CD4-positive, alpha-beta T cell treated with Interleukin-15 for 4 hours (primary cell): Measurements from ENCODE around the gene MTMR3.

Experiments used
- DNase-seq: peaks from one replicate; pipeline ENCODE4 v3.0.0-alpha.2; 2020; ENCODE audit warnings: low spot score

MTMR3 gene

DNA sequence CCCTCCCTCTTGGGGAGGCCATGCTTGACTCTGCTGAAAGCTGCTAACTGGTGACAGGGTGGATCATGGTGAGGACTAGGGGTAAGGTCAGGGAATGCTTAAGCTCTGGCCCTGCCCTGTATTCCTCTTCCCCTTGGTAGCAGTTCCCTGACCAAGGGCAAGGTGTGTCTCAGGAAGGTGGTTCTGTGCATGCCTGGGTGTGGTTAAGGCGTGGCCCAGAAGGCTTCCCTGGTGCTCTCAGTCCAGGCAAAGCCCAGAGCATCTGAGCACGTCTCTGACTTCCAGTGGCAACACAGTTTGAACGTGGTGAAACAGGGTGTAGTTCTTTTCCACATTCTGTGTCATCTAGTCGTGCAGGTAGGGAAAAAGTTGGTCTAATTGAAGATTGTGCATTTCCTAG lies 144.2 kb downstream of the MTMR3 start:
- no peak for DNase-seq

DNA sequence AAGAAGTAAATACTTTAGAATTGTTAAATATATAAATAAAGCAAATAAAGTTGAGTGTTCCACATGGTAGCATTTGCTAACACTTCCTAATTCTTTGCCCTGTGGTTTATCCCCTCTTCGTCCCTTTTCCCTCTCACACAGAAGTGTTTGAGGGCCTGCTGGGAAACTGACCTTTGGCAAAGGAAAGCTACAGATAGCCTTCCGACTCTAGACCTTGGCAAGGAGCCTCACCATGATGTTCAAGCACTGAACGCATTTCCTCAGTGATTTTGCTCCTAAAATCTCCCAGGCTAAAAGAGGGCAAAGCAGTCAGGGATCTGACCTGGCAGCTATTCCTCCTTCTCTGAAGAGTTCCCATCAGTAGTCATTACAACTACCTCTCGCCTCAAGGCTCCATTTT lies 144.8 kb downstream of the MTMR3 start:
- DNase-seq, result no peak

DNA sequence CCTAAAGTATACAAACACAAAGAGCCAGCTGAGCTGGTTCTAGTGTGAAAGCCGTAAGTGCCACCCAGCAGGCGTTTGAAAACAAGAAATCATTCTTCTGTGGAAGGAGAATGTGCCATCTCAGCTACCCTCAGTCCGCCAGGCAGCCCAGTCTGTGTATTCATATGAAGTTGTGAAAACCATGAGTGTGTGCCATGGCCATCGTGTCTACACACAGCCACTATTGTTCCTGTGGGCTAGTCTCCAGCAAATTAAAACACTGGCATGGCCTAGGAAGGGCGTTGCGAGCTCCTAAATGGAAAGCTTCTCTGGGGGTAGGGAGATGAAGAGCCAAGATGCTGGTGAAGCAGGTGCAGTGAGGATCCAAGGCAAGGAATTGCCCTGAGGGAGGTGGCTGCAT lies 145.8 kb downstream of the MTMR3 start:
- no peak for DNase-seq

DNA sequence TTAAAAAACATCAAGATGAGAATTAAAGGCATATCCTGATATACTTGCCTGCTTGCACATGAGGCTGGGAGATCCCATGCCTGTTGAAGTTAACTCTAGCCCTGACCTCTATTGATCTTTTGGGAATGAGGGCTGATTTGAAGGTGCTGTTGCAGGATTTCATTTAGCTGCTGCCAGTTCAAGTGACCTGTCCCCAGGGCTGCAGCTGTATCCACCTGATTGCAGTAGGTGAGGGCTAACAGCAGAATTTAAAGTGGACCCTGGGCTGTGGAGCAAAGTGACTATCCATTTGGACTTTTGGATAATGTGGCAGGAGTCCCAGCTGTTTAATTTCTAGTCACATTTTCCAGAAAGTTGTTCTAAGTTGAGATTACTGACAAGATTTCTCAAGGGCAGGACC lies 146.5 kb downstream of the MTMR3 start:
- DNase-seq, result no peak

DNA sequence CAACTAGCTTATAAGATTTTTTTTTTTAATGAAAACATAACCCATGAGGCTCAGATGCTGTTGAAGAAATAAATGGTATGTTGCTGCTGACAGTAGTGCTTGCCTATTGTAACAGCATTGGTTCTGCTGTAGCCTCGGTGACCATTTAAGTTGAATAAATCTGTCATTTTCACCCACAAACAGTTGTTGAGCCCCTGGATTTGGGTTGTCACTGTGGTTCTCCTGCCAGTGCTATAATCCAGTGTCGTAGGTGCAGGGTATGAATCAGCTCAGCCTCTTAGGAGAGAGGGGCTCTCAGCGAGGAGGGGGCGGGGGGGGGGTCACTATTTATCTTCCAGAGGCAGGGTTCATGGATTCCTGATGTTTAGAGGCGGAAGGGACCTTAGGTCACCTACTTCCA lies 147.4 kb downstream of the MTMR3 start:
- no peak for DNase-seq

DNA sequence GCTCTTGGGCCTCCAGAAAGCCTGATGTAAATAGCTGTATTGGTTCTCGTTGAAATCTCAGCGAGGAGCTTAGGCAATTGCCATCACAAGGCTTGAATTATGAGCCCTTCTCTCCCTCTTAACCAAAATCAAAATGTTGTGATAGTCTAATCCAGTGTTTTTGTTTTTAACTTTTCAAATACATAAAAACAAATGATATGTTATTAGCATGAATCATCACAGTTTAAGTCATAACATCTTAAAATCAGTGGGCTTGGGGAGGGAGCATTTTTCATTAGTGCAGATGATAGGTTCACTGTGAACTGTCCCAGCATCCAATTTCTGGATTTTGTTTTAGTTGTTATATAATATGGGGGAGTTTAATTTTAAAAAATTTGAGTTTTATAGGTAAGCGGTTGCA lies 148.4 kb downstream of the MTMR3 start:
- DNase-seq, result no peak

DNA sequence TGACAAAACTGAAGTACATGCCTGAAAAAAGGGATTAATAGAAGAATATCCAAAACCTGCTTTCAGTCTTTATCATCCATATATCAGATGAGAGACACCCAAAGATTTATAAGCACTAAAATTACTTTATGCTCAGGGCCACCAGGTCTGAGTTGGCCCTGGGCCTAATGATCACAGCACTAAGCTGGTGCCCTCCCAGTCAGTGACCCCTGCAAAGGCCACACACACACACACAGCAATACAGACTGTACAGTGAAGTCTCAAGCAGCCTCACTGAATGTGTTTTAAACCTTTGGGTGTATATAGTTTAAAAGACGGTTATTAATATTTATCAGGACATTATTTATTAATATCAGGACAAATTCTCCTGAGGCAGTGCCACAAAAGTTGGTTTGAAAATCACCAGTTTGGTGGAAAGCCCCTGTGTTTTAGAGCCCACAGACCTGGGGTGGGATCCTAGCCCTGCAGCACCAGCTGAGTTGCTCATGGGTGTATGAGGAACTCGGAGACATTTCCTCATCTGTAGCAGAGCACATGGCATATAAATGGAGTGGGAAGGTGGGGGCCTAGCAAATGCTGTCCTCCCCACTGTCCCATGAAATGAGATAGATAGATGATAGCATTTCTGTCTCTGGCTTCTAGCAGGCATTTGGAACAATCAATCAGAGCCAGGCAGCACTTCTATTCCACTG lies 148.9 kb downstream of the MTMR3 start:
- no peak for DNase-seq

DNA sequence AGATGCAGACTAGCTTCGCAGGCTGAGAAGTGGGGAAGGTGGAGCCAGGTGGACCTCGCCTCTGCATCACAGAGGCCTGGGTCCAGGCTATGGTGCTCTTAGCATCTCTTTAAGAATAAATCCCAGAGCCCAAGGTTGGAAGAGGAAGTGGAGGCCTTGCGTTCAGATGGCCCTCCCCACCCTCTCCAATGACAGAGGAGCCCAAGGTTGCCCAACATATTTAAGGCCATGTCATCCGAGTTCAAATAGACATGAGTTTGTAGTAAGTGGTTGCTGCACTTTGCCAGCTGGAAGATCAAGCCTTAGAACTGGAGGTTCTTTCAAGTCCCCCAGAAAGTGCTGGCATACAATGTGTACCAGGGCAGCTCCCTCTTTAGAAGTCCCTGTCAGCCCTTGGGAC lies 150.2 kb downstream of the MTMR3 start:
- DNase-seq, result no peak

DNA sequence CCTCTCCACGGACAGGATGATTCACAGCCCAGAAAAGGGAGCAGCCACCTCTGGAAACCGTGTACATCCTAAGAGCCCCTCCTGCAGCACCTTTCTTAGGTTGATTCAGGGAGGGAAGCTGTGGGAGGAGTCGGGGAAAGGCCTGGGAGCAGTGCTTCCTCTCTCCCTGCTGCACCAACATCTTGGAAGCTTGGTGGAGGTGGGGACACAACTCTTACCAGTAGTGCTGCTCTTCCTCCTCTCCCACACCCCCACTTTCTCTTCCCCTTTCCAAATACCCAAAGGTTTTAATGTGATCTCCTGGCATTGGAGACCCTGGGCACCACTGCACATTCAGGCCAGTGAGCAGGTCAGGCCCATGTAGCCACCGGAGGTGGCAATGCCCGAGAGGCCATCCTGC lies 150.9 kb downstream of the MTMR3 start:
- no peak for DNase-seq

DNA sequence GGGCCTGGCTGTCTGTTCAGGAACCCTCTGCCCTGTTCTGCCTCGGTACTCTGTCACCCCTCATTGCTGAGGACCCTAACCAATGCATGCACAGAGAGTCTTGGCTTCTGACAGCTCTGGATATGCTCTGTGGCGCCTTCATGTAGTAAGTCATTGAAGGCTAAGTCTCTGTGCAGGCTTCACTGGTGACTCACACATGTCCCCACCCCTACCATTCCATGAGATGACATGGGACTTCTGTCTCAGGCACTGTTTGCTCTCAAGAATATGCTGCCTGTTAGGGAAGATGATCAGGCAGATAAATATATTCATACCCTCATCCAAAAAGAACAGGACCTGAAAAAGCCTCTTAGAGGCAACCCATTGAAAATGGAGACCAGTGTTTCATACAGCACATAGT lies 153.7 kb downstream of the MTMR3 start:
- no peak for DNase-seq

DNA sequence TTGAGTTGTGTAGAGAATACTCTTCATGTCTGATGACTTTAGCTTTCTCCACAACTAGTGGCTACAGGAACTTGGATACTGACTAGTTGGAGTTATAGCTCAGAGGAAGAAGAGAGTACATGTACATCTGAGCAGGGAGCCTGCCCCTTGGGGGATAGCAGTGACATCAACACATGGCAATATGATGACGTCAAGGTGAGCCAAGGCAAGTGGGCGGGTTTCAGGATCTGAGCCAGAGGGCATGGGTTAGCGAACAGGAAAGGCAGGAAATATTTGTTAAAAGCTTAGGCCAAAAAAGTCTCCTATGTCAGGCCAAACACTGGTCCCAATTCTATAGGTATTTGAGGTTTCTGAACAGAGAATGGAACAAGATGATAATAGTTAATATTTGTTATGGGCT lies 155.2 kb downstream of the MTMR3 start:
- no peak for DNase-seq

DNA sequence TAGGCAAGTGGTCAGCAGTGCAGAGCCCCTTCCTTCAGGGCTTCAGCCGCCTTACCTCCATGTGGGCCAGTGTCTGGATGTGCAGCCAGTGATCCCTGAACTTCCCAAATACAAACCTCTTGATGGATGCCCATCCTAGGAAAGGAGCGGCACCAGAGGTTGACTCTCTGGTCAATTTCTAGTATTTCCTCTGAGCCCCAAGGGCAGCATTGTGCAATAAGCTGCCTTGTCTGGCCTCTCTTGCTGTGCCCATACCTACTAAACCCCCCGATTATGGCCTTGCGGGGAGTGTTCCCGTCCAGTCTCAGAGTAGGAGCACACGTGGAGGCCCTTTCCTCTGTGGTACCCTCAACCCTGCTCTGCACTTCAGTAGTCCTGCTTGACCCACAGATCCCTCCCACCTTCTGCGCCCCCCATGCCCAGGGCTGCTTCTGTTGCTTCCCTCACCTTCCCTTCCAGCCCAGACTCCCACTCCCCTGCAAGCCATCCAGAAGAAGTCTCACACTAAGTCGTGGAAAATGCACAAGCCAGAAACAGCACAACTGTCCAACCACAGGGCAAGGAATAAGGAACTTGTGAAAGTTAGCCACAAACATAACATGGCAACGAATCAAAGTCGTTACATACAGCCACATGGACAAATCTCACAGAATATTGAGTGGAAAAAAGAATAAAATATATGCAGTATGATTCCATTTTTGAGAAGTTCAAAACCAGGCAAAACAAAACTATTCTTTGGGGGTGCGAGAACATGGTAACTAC lies 157.7 kb downstream of the MTMR3 start:
- DNase-seq, result no peak

DNA sequence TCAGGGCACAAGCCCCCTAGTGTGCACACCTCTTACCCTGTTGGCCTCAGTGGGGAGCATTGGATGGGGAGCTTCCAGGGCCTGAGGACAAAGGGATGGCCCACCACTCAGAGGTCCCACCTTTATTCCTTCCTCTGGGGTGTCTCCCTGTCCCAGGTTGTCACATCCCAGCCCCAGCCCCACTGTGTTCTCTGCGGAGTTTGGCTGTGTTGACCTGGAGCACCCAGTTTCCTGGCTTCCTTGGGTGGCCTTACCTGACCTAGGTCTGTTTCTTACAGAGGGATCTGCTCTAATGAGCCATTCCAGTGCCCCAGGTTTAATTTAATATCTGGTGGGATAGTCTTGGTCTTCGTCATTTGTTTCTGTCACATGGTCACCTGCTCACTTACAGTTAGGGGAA lies 158.5 kb downstream of the MTMR3 start:
- DNase-seq, result no peak

DNA sequence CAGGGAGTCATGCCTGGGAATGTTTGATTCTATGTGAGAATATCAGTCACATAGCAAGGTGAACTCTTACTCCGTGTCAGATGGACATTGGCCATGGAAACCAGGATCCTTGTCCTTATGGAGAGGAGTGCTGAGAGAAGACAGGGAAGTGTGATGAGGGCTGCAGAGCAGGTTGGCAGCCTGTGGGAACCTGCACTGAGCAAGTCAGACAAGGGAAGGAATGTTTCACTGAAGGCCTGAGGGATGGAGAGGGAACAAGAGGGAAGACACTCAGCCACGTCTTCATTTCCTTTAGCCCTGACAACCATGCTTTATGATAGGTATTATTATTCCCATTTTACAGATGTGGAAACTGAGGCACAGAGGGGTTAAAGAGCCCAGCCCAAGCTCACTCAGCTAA lies 158.9 kb downstream of the MTMR3 start:
- no peak for DNase-seq

DNA sequence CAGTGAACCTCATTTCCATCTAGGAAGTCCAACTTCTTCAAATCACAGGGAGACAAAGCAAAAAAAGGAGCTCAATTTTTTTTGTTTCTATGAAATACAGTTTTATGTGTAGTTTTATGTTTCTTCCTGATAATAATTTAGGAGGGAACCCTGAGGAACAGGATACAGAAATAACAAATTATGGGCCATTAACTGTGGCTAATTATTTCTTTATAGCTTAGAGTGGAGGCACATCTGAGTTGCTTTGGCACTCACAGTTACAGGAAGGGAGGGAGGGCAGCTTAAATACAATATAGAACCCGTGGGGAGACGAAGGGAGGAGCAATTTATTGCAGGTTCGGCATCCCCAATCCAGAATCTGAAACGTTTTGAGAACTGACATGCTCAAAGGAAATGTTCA lies 160.2 kb downstream of the MTMR3 start:
- DNase-seq, result no peak

DNA sequence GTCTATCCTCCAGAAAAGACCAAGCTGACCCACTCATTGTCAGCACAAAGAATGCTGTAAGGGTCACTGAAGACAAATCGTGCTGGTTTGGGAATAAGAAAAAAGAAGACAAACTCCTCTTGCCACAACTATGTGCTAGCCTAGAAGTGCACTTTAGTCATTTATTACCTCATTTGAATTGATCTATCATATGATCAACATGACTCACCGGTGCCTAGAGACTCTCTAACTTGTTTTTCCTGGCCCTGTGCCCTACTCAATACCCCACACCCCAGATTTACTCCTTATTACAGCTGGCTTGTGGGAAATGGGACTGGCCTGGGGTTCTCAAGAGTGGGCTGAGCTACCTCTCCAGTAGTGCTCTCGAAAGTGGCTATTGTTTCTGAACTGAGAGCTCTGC lies 161.4 kb downstream of the MTMR3 start:
- DNase-seq, result no peak

DNA sequence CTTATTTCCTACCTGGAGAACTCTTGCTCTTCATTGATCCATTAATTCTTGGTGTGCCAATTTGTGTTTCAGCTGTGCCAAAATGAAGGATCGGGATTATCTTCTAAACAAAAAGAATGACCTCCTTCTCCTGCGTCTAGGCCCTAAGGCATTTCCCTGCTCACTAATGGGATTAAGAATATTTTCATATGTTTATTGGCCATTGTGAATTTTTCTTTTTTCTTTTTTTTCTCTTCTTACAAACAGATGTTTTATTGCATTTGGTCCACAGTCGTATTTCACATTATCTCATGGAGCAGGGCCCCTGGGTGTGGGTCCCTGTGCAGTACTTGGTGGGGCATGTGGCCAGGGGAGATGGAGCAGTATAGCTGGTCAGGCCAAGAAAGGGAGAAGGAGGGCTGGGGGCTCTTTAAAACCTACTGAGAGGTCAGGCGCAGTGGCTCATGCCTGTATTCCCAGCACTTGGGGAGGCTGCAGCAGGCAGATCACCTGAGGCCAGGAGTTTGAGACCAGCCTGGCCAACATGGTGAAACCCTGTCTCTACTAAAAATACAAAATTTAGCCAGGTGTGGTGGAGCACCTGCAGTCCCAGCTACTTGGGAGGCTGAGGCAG lies 162.0 kb downstream of the MTMR3 start:
- DNase-seq, result no peak

DNA sequence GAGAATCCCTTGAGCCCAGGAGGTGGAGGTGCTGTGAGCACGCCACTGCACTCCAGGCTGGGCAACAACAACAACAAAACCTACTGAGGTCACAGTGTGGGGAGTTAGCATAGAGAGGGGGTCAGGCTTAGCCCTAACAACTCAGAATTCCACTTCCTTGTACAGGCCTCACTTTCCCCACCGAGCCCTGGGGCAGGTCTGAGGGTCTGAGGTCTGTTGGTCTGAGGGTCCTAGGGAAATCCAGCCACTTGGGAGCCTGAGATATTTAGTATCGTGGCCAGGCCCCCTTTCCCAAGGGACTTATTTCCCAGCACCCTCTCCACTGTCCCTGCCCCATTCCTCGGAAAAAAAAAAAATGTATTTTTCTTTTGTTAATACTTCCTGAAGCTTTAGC lies 162.5 kb downstream of the MTMR3 start:
- no peak for DNase-seq

DNA sequence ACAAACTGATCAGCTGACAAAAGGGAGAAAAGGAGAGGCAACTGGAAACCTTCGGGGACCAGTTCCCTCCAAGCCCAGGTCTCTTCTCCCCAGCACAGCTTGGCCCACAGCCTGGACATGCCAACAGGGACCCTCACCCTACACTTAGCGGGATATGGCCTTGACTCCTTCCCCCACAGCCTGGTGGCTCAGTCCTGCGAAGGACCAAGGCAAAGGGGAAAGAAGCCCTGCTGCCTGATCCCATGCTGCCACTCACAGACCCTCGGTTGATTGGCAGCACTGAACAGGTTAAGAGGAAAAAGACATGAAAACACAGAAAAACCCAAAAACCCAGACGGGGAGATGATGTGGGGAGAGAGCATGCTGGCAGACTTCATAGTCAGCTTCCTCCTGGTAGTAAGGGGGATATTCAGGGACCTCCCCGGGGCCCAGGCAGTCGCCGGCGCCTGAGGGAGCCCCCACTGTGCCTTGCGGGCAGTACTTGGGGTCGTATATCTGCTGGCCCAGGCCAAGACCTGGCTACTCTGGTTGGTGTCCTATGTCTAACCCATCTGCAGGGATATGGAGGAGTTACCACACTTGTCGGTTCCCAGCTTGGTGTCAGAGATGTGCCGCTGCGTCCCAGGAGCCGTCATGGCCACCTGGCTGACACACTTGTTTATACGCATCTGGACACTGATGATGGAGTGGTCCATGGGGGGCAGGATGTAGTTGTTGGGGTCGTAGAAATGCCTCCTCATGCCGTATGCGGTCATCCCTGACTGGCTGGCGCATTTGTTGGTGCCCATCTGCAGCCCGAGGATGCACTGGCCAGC lies 163.1 kb downstream of the MTMR3 start:
- no peak for DNase-seq

DNA sequence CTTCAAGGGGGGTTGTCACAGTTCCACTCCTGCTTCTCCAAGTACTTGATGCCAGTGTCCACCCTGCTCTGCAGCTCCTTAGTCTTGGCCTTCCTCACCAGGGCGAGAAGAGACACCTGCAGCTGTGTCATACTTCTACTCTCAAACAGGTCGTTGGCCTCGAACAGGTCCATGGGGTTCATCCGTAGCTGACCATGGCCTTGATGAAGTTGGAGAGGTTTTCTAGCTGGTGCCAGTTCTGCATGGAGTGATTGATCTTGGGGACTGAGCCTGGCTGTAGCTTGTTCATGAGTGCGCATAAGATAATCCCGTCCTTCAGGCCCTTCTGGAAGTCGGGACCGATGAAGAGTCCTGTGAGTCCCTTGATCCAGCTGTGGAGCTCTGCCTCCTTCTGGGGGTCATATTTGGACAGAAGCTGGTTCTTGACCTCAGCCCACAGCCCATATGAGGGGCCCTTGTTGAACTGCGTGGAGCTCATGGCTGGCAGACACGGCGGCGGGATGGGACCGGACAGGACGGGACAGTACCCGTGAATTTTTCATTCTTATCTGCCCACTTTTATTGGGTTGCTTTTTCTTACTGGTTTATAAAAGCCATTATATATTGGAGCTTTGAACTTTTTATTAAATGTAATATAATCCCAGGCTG lies 163.9 kb downstream of the MTMR3 start:
- DNase-seq, result no peak

DNA sequence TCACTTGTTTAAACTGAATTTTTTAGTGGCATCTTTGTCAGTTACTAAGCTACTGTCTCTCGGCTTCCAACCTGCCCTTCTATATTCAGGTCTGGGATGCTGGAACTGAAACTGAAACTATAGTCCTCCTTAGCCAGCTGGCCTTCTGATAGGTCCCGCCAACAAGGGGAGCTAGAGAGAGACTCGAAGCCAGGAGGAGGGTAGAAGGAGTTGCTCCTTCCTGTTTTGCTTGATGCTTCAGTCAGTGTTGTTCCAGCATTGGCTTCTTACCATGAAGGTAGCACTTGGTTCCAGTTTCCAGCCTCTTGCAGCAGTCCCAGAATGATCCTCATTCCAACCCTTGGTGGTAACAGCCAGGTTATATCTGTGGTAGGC lies 164.4 kb downstream of the MTMR3 start:
- DNase-seq, result peak; percentile 51

DNA sequence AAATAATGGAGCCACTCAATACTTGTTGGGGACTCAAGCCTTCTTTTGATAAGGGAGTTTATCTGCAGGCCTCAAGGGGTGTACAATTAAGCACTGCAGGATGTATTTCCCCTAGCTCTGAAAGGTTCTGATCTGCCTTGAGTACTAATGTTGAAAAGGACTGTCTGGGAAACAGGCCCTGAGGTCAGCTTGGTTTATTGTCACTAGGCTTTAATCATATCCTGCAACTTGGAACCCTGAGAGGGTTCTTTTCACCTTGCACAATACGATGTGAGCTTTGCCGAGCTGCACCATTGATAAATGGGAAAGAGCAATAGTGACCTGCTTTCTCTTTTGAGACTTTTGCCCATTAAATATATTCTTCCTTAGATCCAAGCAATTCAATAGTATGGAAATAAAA lies 165.7 kb downstream of the MTMR3 start:
- DNase-seq, result no peak
